GM19240 (cell line): ENCODE results near the gene CDH16.

Experiments
- DNase-seq: peaks from one replicate; pipeline ENCODE4 v3.0.0; 2011; ENCODE audit warnings: low spot score; ENCODE audit not compliant: insufficient read length

Gene CDH16

GRCh38 chr16:66928702-66929388 lies 10.2 kb upstream of the CDH16 start:
- DNase-seq, result no peak

DNA sequence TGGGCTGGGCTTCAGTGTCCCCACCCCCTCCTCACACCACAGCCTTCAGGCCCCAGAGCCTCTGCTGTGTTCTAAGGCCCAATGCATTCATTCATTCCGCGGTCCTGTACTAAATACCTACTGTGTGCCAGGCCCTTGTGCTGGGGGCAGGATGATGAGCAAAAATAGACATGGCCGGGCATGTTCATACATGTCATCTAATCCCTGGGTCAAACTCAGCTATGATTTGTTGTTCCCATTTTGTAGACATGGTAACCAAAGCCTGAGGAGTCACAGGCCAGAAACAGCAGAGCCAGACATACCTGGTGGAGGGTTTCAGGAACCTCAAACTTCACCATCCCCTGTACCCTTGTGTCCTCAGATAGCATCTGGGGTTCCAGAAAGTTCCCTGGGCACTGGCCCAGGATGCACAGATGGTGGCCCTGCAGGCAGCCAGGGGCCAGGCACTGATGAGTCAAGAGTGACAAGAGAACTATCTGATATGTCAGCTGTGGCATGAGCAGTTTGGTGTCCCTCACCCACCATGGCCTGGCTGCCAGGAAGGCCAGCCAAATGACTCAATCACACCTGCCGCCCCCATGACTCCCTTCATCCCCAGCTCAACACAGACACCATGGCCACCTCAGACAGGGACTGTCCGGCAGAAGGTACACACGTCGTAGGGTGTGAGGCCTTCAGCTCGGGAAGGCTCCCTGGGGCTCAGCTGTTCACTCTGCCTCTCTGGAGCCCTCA lies 9.4 kb upstream of the CDH16 start:
- no peak for DNase-seq

GRCh38 chr16:66926961-66927436 lies 8.3 kb upstream of the CDH16 start:
- no peak for DNase-seq

DNA sequence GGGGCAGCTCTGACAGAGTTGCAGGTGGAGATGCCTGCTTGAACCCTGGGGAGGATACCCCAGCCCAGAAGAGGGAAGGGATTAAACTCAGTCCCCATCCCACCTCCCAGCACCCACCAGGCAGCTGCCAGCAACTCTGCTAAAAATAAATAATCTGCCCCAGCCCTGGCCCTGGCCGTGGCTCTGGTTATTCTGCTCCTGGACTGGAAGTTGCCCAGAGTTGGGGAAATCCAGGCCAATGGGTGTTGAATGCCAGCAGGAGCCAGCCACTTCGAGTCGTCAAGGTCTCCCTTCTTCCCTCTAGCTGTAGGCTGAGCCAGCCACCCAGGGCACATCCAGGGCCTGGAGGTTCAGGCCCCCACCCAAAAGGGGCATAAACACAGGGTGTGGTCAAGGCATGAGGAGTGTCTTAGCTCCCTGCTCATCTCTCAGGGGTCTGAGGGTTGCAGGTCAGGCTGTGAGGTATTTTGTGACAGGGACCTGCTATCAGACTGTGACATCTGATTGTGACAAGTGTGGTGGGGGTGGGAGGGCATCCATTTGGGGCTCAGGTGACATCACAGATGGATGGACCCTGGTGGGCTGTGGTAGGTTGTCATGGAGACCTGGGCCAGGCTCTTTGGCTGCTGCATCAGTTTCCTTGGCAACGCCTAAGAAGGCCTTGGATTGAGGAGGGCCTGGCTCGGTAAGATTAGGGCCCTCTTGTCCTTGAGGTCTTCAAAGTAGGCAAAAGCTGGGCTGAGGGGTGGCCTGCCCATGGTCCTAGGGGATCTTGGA lies 7.7 kb upstream of the CDH16 start:
- DNase-seq, result no peak

GRCh38 chr16:66925322-66925840 lies 6.7 kb upstream of the CDH16 start, which contains the start of gene RRAD:
RRAD (minus strand) TSS chr16:66925535; CDS start chr16:66925179, 356 bp downstream.
- DNase-seq, result no peak

DNA sequence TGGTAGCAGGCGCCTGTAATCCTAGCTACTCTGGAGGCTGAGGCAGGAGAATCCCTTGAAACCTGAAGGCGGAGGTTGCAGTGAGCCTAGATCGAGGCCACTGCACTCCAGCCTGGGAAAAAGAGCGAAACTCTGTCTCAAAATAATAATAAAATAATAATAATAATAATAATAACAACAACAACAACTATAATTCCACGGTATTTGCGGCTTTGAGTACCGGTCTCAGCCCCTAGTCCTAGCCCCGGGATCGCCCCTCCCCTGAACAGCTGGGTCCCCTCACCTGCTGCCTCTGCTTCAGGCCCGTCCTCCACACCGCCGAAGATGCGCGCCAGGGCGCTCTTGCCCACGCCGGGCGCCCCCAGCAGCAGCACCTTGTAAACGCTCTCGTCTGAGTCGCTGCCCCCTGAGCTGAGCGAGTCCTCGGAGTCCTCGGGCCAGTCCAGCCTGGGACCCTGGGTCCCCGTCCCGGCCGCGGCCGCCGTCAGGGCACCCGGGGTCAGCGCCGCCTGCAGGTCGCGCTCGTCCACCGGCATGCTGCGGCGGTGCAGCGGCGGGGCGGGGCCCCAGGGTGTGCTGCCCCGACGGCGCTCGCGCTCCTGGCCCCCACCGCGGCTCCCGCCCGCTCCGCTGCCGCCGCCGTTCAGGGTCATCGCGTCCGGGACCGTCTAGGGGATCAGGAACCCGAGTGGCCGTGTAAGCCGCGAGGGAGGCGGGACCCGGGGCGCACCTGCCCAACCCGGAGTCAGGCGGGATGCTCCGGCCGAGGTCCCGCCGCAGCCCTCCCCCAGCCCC lies 6.0 kb upstream of the CDH16 start:
- DNase-seq, result no peak

DNA sequence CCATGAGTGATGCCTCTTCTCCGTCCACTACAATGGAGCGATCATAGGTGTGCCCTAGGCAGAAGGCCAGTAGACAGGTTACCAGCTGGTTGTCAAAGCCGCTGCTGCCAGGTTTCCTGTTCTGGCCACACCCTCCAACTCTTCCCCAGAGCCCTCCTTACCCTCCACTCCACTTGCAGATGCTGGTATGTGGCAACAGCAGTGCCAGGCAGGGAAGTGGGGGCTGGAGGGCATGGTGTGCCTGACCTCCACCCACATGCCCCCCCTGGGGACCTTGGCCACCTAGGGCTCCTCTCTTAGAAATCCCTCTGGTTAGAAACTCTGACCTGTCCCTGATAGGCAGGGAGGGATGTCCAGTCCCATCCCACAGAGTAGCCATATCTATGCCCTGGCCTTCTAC lies 5.2 kb upstream of the CDH16 start:
- DNase-seq, result no peak

GRCh38 chr16:66923247-66923731 lies 4.6 kb upstream of the CDH16 start:
- no peak for DNase-seq

- no peak for DNase-seq
These were observed 3.2 kb upstream of the CDH16 start for GRCh38 chr16:66921729-66922450.

DNA sequence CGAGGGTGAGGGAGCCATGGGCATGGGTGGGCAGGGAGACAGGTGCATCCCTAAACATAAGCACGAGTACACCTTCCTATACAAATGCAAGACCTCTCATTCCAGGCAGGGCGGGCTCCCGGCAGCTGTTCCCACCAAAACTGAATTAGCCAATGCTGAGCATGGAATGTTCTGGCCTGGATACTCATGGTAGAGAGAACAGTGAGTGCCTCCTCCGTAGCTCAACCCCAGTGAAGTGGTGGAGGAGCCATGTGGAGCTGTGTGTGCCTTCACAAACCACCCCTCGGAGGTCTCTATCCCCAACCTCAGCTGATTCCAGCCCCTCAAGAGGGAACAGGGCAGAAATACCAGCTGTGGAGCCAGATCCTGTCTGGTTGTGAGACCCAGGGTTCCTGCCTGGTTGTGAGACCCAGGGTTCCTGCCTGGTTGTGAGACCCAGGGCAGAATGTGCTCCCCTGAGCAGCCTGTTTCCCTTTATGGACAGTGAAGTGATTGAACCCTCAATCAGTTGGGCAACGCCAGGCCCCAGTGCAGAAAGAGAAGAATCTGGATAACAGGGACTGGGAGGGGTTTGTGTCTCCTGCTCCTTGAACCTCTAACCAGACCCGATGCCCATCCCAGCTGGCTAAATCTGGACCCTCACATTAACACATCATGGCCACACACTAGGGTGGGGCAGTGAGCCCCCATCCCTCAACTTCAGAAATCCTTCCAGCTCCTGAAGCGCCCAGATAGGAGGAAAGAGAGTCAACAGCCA lies 2.4 kb upstream of the CDH16 start:
- no peak for DNase-seq

DNA sequence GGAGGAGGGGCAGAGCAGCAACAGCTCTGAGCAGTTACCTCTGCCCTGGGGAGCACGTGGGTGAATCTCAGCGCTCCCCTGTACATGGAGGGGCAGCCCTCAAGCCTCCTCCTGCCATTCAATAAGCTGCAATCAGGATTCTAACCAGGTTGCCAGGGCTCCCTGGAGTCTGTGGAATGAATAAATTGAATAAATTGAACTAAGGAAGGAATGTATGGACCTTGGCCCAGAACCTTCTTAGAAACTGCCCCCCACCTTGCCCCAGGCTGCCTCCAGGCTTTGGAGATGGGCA lies 1.6 kb upstream of the CDH16 start:
- DNase-seq, result no peak

DNA sequence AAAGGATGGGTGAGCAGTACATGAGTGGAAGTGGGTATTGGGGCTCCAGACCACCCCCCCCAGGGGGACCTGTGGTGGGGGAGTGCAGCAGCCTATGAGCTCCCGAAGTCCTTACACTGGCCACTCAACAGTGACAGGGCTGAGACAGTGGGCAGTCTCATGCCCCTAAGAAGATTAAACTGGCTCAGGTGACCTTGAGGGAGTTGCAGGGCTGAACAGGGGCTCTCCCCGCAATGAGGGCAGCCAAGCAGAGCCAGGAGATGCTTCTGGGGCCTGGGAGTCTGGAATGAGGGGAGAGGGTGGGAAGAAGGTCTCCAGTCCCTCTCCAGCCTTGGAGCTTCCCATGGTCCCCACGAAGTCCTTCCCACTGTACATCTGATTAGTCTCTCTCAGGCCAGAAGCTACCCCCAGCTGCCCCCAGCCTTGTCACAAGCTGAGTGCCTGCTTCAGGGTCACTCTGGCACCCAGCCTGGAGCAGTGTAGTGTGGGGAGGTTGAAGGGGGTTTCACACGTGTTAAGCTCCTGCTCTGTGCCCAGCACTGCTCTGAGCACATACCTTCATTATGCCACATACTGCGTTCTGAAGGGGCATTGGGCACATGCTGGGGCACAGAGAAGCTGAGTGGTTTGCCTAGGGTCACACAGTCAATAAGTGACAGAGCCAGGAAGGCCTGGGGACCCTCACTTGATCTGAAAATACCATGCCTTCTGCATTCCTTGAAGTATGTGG lies 1.0 kb upstream of the CDH16 start:
- no peak for DNase-seq

- DNase-seq, result no peak
These were observed 330 bp downstream of the CDH16 start for GRCh38 chr16:66918355-66918754.

DNA sequence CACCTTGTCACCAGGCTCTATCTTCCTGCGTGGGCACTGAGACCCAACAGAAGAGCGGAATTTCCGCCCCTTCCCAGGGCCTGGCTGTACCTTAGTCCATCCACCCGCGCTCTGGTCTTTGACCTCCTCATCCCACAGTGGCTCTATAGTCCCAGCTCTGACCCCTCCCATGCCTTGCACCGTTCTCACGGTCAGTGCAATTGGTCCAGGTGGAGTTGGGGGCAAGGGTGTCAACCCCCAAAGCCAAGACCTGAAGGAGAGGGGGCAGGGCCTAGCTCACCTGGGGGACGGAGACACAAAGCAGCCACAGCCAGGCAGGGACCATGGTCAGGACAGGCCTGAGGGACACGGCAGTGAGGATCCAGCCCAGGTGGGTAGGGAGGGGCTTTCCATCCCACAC lies 944 bp downstream of the CDH16 start:
- DNase-seq, result no peak

DNA sequence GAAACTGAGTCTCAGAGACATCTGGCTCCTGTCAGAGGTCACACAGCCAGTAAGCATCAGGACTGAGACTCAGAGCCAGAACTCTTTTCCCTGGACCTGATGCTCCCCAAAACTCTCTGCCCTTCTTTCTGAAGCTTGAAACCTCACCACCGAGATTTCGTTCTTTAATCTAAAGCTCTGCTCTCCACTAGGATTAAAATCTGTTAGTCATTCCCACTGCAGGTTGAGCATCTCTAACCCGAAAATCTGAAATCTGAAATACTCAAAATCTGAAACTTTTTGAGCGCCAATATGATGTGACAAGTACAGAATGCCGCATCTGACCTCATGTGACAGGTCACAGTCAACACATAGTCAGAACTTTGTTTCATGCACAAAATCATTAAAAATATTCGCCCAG lies 2.2 kb downstream of the CDH16 start:
- DNase-seq, result no peak

DNA sequence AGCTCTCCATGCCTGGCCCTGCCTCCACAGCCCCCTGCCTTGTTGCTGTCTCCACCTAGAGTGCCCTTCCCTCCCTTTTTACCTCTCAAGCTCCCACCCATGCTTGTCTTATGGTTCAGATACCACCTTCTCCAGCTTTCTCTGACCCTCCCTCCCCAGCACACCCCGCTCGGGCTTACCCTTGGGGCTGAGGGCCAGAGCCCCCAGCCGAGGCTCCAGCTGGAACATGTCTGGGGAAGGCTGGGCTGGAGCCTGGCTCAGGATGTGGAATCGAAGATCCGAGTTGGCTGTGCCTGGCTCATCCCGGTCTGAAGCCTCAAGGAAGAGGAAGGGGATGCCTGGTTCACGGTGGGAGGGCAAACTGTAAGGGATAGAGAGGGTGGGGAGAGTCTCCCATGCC lies 3.6 kb downstream of the CDH16 start:
- no peak for DNase-seq

GRCh38 chr16:66914541-66914940 lies 4.1 kb downstream of the CDH16 start:
- DNase-seq, result no peak

DNA sequence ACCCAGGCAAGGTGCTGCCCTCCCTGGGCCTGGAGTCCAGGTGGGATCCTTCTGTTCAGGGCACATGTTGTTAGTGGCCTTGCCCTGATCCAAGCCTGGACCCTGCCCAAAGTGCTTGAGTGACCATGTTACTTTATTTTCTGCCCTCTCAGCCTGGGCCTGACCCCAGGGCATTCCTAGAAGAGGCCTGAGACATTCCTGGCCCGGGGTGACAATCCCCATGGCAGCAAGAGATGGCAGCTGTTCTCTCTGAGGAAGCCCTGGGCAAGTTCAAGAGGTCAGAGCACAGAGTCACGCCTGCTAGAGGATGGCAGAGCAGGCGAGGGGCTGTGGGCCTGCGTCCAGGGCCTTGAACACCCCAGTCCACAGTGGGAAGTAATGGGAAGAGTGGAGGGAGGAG lies 5.0 kb downstream of the CDH16 start:
- no peak for DNase-seq

DNA sequence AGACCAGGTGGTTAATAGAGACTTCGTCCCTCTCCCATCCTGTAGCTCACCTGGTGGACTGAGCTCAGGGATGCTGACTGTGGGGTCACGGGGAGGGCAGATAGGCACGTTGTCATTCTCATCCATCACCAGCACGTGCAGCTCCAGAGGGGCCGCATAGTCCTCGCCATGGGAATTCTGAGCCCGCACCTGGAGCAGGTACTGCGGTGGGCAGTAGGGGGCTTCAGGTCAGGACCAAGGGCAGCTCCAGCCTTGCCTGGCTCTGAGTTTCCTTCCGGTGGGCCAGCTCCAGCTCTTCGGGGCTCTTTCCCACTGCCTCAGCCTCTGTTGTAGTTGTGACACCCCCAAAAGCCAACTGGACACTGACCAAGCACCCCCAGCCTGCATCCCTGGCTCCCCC lies 5.6 kb downstream of the CDH16 start:
- DNase-seq, result no peak
